ENCODE data around the gene CLGN. TPM values are rescaled to one million over a fixed set of nuclear protein-coding genes. Genes with fewer than 3 reads are reported as not detected.

Gene CLGN
- total RNA-seq, 1 experiment from 2014 or later: 2.9 TPM

DNA sequence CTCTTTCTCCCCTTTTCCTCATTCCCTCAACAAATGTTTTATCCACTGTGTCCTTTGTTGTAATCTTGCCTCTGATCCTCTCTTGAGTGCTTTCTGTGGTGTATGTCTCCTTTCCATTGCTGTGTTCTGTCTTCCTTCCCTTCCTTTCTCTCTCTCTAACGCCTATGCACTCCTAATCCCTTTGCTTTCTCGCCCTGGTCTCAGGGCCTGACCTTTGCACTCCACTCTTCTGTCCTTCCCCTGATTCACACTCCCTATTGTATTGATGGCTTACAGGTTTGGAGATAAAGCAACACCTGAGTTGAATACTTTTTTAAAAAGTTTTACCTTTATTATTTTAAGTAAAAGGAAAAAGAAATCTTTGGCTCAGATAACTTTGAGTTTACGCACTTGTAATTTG lies 69.6 kb downstream of the CLGN start:
- no peaks in the 10 kb centered on the region for H3K23me2 ChIP-seq (ENCODE audit: insufficient read length, low read depth, low read length, poor library complexity, severe bottlenecking)
- no peak overlapping the region for H3K4me2 ChIP-seq (ENCODE audit: insufficient read depth, insufficient read length, low read length)
- no peak overlapping the region for H3K18ac ChIP-seq (ENCODE audit: insufficient read length, low read depth, low read length)
- no CpG with 5 or more reads among the region's 3 CpGs for WGBS (ENCODE audit: extremely low coverage, insufficient read length, low lambda C conversion rate)
- H4K8ac ChIP-seq (replicated peaks; ENCODE audit: insufficient read length, low read depth, low read length): no peak overlapping the region
- H2BK120ac ChIP-seq (ENCODE audit: low read depth, low read length, poor library complexity, severe bottlenecking): no peak overlapping the region
- no peak overlapping the region for H3K27ac ChIP-seq (ENCODE audit: insufficient read length, low read depth, low read length)
- no peaks in the 10 kb centered on the region for H3K36me3 Mint-ChIP-seq (ENCODE audit: insufficient read depth in 1 of 3, low read depth in 3 of 3)
- no peak overlapping the region for H2BK15ac ChIP-seq (ENCODE audit: low read depth, low read length)
- H3K9me3 Mint-ChIP-seq: no peaks in the 10 kb centered on the region
- H3K27ac Mint-ChIP-seq: no peak overlapping the region; a peak in 1 of 7 replicates
- no peak overlapping the region for H3K4me3 Mint-ChIP-seq
- H3K9me3 ChIP-seq (ENCODE audit: control insufficient read depth, low read depth, low read length): no peaks in the 10 kb centered on the region
- no peaks in the 10 kb centered on the region for H3K79me1 ChIP-seq (ENCODE audit: insufficient read depth, low read depth, low read length, poor library complexity, severe bottlenecking)
- H4K5ac ChIP-seq (ENCODE audit: insufficient read length, low read depth, low read length): no peak overlapping the region
- no peak for DNase-seq
- no peaks in the 10 kb centered on the region for H3K4me1 ChIP-seq (ENCODE audit: insufficient read depth, low read length)
- no peak overlapping the region for H2BK5ac ChIP-seq (ENCODE audit: insufficient read length, low read length)
- no peak overlapping the region for H2AK5ac ChIP-seq (ENCODE audit: insufficient read length, low read length)
- H3K79me2 ChIP-seq (ENCODE audit: insufficient read depth, low read length): no peaks in the 10 kb centered on the region
- no peak overlapping the region for H3K4ac ChIP-seq (ENCODE audit: low read depth, low read length)
- H4K91ac ChIP-seq (ENCODE audit: insufficient read length, low read depth, low read length): no peak overlapping the region
- peaks cover 7% of the 10 kb centered on the region for H3K27me3 Mint-ChIP-seq (ENCODE audit: low read depth)
- H3K23ac ChIP-seq (ENCODE audit: insufficient read length, low read depth, low read length): no peak overlapping the region
- no peak overlapping the region for H3T11ph ChIP-seq (ENCODE audit: low read length)
- H3K27me3 ChIP-seq (ENCODE audit: insufficient read depth, low read length): no peaks in the 10 kb centered on the region
- H3K9ac ChIP-seq (ENCODE audit: extremely low read depth, insufficient read length, low read length): no peak overlapping the region
- no peak overlapping the region for H3K14ac ChIP-seq (ENCODE audit: insufficient read depth, low read length)
- H2BK20ac ChIP-seq (ENCODE audit: low read depth, low read length, poor library complexity, severe bottlenecking): no peak overlapping the region
- H3K56ac ChIP-seq (ENCODE audit: insufficient read length, low read depth, low read length): no peak overlapping the region
- no peaks in the 10 kb centered on the region for H4K20me1 ChIP-seq (ENCODE audit: control insufficient read depth, insufficient read depth, insufficient read length)
- H3K4me1 Mint-ChIP-seq: no peaks in the 10 kb centered on the region
- no peak overlapping the region for H2AFZ ChIP-seq (ENCODE audit: low read length)
- TF ChIP-seq, protein P1, sequence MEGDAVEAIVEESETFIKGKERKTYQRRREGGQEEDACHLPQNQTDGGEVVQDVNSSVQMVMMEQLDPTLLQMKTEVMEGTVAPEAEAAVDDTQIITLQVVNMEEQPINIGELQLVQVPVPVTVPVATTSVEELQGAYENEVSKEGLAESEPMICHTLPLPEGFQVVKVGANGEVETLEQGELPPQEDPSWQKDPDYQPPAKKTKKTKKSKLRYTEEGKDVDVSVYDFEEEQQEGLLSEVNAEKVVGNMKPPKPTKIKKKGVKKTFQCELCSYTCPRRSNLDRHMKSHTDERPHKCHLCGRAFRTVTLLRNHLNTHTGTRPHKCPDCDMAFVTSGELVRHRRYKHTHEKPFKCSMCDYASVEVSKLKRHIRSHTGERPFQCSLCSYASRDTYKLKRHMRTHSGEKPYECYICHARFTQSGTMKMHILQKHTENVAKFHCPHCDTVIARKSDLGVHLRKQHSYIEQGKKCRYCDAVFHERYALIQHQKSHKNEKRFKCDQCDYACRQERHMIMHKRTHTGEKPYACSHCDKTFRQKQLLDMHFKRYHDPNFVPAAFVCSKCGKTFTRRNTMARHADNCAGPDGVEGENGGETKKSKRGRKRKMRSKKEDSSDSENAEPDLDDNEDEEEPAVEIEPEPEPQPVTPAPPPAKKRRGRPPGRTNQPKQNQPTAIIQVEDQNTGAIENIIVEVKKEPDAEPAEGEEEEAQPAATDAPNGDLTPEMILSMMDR (conservative IDR thresholded peaks at IDR 0.05): no peak
- no peak overlapping the region for H2BK12ac ChIP-seq (ENCODE audit: insufficient read length, low read depth, low read length)

Measured in H9 (cell line).